Liver (tissue), 9 donors: Measurements from ENCODE around the gene CACNA1I. TPM values are rescaled to one million over a fixed set of nuclear protein-coding genes. Genes with fewer than 3 reads are reported as not detected.

Experiments used
- DNase-seq: peaks from one replicate; pipeline ENCODE4 v3.0.0-alpha.2; 2017; ENCODE audit warnings: low spot score
- H3K27ac ChIP-seq, 2 donors: one replicate each; pipeline ENCODE4 v1.7.0; 2013; ENCODE audit warnings: inconsistent platforms in 2 of 2, low read length in 2 of 2, control low read depth in 1 of 2, low read depth in 1 of 2, mild to moderate bottlenecking in 1 of 2
- H3K27me3 ChIP-seq, 4 donors: one replicate each; pipeline versions ENCODE4 v1.6.1 to v1.7.0; 2013; ENCODE audit warnings: low read length in 3 of 4, inconsistent platforms in 1 of 4, mild to moderate bottlenecking in 1 of 4, moderate library complexity in 1 of 4; ENCODE audit not compliant: control insufficient read depth in 4 of 4, insufficient read depth in 4 of 4
- H3K36me3 ChIP-seq, 4 donors: one replicate each; pipeline versions ENCODE4 v1.6.1 to v1.7.0; 2013; ENCODE audit warnings: low read length in 3 of 4, mild to moderate bottlenecking in 3 of 4, low read depth in 1 of 4, moderate library complexity in 1 of 4; ENCODE audit not compliant: control insufficient read depth in 4 of 4, insufficient read depth in 3 of 4
- H3K4me1 ChIP-seq, 4 donors: one replicate each; pipeline versions ENCODE4 v1.6.1 to v1.7.0; 2013; ENCODE audit warnings: low read length in 3 of 4, mild to moderate bottlenecking in 3 of 4, moderate library complexity in 1 of 4; ENCODE audit not compliant: control insufficient read depth in 4 of 4, insufficient read depth in 4 of 4
- H3K4me3 ChIP-seq, 3 donors: one replicate each; pipeline versions ENCODE4 v1.6.1 to v1.7.0; 2013; ENCODE audit warnings: low read length in 3 of 3, control low read depth in 1 of 3, low read depth in 1 of 3, mild to moderate bottlenecking in 1 of 3
- H3K9ac ChIP-seq, 2 donors: one replicate each; pipeline ENCODE4 v1.7.0; 2013; ENCODE audit warnings: low read length in 2 of 2, mild to moderate bottlenecking in 2 of 2, moderate library complexity in 2 of 2, control low read depth in 1 of 2, low read depth in 1 of 2
- H3K9me3 ChIP-seq, 4 donors: one replicate each; pipeline versions ENCODE4 v1.6.1 to v1.7.0; 2013; ENCODE audit warnings: low read length in 3 of 4; ENCODE audit not compliant: control insufficient read depth in 4 of 4
- EGR1 ChIP-seq, 2 donors: IDR thresholded peaks; 2 replicates each; pipeline ENCODE4 v1.6.1; 2016 to 2018; ENCODE audit warnings: antibody characterized with exemption in 2 of 2, low read depth in 2 of 2
- FOXA1 ChIP-seq: IDR thresholded peaks from 2 replicates; pipeline ENCODE4 v1.6.1; 2016; ENCODE audit warnings: antibody characterized with exemption
- FOXA2 ChIP-seq: IDR thresholded peaks from 2 replicates; pipeline ENCODE4 v1.6.1; 2016; ENCODE audit warnings: antibody characterized with exemption
- HNF4A ChIP-seq, 2 donors: conservative IDR thresholded peaks; 2 replicates each; pipeline ENCODE4 v1.6.1; 2016; ENCODE audit warnings: antibody characterized with exemption in 2 of 2, mild to moderate bottlenecking in 2 of 2
- HNF4G ChIP-seq: IDR thresholded peaks from 2 replicates; pipeline ENCODE4 v1.6.1; 2016; ENCODE audit warnings: antibody characterized with exemption
- JUND ChIP-seq, 2 donors: IDR thresholded peaks; 2 replicates each; pipeline ENCODE4 v1.6.1; 2016; ENCODE audit warnings: antibody characterized with exemption in 2 of 2
- NR2F2 ChIP-seq: IDR thresholded peaks from 2 replicates; pipeline ENCODE4 v1.6.1; 2016; ENCODE audit warnings: antibody characterized with exemption
- RXRA ChIP-seq, 2 donors: IDR thresholded peaks; 2 replicates each; pipeline ENCODE4 v1.6.1; 2017 to 2018; ENCODE audit warnings: antibody characterized with exemption in 2 of 2, mild to moderate bottlenecking in 1 of 2
- SP1 ChIP-seq: IDR thresholded peaks from 2 replicates; pipeline ENCODE4 v1.6.1; 2018; ENCODE audit warnings: antibody characterized with exemption, mild to moderate bottlenecking
- TAF1 ChIP-seq: conservative IDR thresholded peaks from 2 replicates; pipeline ENCODE4 v1.6.1; 2016; ENCODE audit warnings: antibody characterized with exemption, mild to moderate bottlenecking
- WGBS: extraction: QIAGEN DNeasy Blood & Tissue Kit; methylation state at CpG from one replicate; pipeline ENCODE4 v1.1.7; 2013; 5-methylcytosine and 5-hydroxymethylcytosine counted together
- polyA plus RNA-seq, 2 donors: library from polyadenylated mRNA; stranded (reverse) in 1 of 2; unstranded in 1 of 2; fragments of 200-250 nt in 1 of 2; fragments of >200 nt in 1 of 2; fragmentation: Nextera tagmentation in 1 of 2; extraction: Ambion mirVana in 1 of 2; gene quantifications; one replicate each; pipeline versions ENCODE4 v1.2.1 to v1.2.3, GENCODE V29; 2013 to 2015
- total RNA-seq, 2 donors: library from RNA; depleted of rRNA; stranded (reverse); fragments of >200 nt; gene quantifications; one replicate each; pipeline ENCODE4 v1.2.3, GENCODE V29; 2014
- TF ChIP-seq, protein P1 (sequence below): IDR thresholded peaks from 2 replicates; pipeline ENCODE4 v1.6.1; 2016; ENCODE audit warnings: antibody characterized with exemption, mild to moderate bottlenecking
- TF ChIP-seq, protein P2 (sequence below): fragments of 150-350 bp; IDR thresholded peaks from 2 replicates; pipeline ENCODE4 v1.5.1; 2017; ENCODE audit warnings: improper control_type of control experiment, low read depth, low read length; ENCODE audit not compliant: missing input control
- TF ChIP-seq, protein P3 (sequence below): IDR thresholded peaks from 2 replicates; pipeline ENCODE4 v1.6.1; 2016; ENCODE audit warnings: antibody characterized with exemption
- TF ChIP-seq, protein P4 (sequence below): IDR thresholded peaks from 2 replicates; pipeline ENCODE4 v1.6.1; 2016; ENCODE audit warnings: antibody characterized with exemption
- donor health status: healthy.
- donor health status: healthy.
- donor health status: healthy.
- donor health status: healthy.
- donor health status: healthy.

Gene CACNA1I
- total and polyA plus RNA-seq, 4 donors = under 0.01 to 0.14 (median 0.01) TPM; not detected in 1

DNA sequence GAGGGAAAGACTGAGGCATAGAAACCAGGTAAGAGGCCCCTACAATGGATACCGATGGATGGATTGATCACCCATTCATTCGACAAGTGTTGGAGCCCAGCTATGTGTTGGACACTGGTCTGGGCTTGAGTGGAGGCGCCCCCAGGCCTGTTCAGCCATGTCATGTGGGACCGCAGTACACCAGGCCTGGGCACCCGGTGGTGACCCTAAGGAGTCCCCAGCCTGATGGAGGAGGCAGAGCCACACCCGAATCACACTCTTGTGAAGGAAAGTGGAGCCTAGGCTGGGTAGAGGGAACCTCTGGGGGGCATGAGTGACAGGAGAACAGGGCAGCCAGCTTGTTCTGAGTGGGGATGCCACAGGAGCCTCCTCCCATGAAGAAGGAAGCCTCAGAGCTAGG lies 10.2 kb downstream of the CACNA1I start:
- DNase-seq = no peak
- no peak overlapping the region for H3K9ac ChIP-seq
- WGBS = 82% methylated on average over 6 of the region's 6 CpGs
- no peak overlapping the region for H3K4me3 ChIP-seq
- no peak overlapping the region for H3K27ac ChIP-seq
- H3K36me3 ChIP-seq = no peaks in the 10 kb centered on the region
- no peaks in the 10 kb centered on the region for H3K9me3 ChIP-seq
- H3K27me3 ChIP-seq = peaks cover 0 to 6% (median 0%) of the 10 kb centered on the region in 4 donors
- no peaks in the 10 kb centered on the region for H3K4me1 ChIP-seq
- TF ChIP-seq FOXA1 = no peak
- no peak for TF ChIP-seq SP1
- no peak for TF ChIP-seq EGR1 (IDR thresholded peaks at IDR 0.05; ENCODE audit: low read depth in 2 of 2)
- no peak for TF ChIP-seq HNF4A (conservative IDR thresholded peaks at IDR 0.05)
- TF ChIP-seq RXRA (IDR thresholded peaks at IDR 0.05) = no peak
- no peak for TF ChIP-seq NR2F2
- TF ChIP-seq, protein P1, sequence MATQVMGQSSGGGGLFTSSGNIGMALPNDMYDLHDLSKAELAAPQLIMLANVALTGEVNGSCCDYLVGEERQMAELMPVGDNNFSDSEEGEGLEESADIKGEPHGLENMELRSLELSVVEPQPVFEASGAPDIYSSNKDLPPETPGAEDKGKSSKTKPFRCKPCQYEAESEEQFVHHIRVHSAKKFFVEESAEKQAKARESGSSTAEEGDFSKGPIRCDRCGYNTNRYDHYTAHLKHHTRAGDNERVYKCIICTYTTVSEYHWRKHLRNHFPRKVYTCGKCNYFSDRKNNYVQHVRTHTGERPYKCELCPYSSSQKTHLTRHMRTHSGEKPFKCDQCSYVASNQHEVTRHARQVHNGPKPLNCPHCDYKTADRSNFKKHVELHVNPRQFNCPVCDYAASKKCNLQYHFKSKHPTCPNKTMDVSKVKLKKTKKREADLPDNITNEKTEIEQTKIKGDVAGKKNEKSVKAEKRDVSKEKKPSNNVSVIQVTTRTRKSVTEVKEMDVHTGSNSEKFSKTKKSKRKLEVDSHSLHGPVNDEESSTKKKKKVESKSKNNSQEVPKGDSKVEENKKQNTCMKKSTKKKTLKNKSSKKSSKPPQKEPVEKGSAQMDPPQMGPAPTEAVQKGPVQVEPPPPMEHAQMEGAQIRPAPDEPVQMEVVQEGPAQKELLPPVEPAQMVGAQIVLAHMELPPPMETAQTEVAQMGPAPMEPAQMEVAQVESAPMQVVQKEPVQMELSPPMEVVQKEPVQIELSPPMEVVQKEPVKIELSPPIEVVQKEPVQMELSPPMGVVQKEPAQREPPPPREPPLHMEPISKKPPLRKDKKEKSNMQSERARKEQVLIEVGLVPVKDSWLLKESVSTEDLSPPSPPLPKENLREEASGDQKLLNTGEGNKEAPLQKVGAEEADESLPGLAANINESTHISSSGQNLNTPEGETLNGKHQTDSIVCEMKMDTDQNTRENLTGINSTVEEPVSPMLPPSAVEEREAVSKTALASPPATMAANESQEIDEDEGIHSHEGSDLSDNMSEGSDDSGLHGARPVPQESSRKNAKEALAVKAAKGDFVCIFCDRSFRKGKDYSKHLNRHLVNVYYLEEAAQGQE = no peak
- TF ChIP-seq, protein P2, sequence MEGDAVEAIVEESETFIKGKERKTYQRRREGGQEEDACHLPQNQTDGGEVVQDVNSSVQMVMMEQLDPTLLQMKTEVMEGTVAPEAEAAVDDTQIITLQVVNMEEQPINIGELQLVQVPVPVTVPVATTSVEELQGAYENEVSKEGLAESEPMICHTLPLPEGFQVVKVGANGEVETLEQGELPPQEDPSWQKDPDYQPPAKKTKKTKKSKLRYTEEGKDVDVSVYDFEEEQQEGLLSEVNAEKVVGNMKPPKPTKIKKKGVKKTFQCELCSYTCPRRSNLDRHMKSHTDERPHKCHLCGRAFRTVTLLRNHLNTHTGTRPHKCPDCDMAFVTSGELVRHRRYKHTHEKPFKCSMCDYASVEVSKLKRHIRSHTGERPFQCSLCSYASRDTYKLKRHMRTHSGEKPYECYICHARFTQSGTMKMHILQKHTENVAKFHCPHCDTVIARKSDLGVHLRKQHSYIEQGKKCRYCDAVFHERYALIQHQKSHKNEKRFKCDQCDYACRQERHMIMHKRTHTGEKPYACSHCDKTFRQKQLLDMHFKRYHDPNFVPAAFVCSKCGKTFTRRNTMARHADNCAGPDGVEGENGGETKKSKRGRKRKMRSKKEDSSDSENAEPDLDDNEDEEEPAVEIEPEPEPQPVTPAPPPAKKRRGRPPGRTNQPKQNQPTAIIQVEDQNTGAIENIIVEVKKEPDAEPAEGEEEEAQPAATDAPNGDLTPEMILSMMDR = no peak
- no peak for TF ChIP-seq TAF1
- no peak for TF ChIP-seq JUND (IDR thresholded peaks at IDR 0.05)
- TF ChIP-seq FOXA2 = no peak
- TF ChIP-seq, protein P3, sequence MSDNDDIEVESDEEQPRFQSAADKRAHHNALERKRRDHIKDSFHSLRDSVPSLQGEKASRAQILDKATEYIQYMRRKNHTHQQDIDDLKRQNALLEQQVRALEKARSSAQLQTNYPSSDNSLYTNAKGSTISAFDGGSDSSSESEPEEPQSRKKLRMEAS = no peak
- TF ChIP-seq HNF4G = no peak
- TF ChIP-seq, protein P4, sequence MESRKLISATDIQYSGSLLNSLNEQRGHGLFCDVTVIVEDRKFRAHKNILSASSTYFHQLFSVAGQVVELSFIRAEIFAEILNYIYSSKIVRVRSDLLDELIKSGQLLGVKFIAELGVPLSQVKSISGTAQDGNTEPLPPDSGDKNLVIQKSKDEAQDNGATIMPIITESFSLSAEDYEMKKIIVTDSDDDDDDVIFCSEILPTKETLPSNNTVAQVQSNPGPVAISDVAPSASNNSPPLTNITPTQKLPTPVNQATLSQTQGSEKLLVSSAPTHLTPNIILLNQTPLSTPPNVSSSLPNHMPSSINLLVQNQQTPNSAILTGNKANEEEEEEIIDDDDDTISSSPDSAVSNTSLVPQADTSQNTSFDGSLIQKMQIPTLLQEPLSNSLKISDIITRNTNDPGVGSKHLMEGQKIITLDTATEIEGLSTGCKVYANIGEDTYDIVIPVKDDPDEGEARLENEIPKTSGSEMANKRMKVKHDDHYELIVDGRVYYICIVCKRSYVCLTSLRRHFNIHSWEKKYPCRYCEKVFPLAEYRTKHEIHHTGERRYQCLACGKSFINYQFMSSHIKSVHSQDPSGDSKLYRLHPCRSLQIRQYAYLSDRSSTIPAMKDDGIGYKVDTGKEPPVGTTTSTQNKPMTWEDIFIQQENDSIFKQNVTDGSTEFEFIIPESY = no peak

DNA sequence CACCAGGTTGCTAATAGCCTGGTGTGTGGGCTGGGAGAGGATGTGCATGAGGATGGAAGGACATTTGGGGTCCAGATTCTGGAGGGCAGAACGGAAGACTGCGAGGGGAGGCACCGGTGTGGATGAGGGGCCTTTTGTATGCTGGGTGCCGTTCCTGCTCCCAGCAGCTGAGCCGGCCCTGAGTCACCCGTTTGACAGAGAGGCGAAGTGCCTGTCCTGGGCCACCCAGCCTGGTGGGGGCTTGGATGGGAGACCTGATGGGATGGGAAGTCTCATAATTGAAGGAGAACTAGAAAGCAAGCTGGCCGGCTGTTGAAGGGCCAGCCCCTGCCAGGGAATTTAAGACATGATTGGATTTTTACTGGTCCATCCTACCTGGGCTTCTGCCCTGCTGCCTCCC lies 10.8 kb downstream of the CACNA1I start:
- Histone ChIP-seq H3K9ac (no peak overlapping the region), H3K4me1 (no peaks in the 10 kb centered on the region), H3K27ac (no peak overlapping the region), H3K4me3 (no peak overlapping the region), H3K27me3 (peaks cover 0 to 6% (median 0%) of the 10 kb centered on the region in 4 donors), H3K9me3 (no peaks in the 10 kb centered on the region), H3K36me3 (no peaks in the 10 kb centered on the region)
- no peak for TF ChIP-seq HNF4A (conservative IDR thresholded peaks at IDR 0.05)
- no peak for TF ChIP-seq SP1
- TF ChIP-seq EGR1 (IDR thresholded peaks at IDR 0.05; ENCODE audit: low read depth in 2 of 2) = no peak
- no peak for DNase-seq
- WGBS = 89% methylated on average over 8 of the region's 8 CpGs
